Measurements from ENCODE around the gene NAV2.

The NAV2 gene

GRCh38 chr11:20010851-20011225 lies 298.2 kb downstream of the NAV2 start:
- H3K4me3 ChIP-seq (ENCODE audit: low read length) = no peak overlapping the region
- DNase-seq (ENCODE audit: low read depth) = no peak
- TF ChIP-seq, protein P1, sequence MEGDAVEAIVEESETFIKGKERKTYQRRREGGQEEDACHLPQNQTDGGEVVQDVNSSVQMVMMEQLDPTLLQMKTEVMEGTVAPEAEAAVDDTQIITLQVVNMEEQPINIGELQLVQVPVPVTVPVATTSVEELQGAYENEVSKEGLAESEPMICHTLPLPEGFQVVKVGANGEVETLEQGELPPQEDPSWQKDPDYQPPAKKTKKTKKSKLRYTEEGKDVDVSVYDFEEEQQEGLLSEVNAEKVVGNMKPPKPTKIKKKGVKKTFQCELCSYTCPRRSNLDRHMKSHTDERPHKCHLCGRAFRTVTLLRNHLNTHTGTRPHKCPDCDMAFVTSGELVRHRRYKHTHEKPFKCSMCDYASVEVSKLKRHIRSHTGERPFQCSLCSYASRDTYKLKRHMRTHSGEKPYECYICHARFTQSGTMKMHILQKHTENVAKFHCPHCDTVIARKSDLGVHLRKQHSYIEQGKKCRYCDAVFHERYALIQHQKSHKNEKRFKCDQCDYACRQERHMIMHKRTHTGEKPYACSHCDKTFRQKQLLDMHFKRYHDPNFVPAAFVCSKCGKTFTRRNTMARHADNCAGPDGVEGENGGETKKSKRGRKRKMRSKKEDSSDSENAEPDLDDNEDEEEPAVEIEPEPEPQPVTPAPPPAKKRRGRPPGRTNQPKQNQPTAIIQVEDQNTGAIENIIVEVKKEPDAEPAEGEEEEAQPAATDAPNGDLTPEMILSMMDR (conservative IDR thresholded peaks at IDR 0.05; ENCODE audit: low read length) = no peak

DNA sequence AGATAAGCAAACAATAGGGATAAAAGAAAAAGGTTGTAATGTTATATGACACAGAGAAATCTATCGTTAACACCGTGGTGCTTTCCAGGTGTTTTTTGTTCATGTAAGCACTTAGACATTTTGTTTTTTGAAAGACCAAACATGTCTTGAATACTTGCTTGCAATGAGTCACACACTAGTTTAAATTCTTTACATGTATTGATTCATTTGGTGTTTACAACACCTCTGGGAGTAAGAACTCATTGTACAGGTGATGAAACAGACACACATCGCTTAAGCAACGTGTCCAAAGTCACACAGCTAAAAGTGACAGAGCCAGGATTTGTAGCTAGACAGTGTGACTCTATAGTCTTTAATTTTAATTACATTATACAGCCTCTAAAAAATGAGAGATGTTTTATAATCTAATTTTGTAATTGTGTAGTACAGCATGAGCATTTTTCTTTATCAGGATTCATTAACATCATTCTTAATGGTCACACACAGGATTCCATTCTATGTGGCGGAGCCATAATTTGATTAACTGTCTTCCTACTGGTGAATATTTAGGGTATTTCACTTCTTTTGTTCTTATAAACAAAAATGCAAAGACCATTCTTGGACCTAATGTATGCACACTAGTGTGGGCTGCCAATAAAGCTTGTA lies 298.8 kb downstream of the NAV2 start:
- peak; percentile 45 for DNase-seq (ENCODE audit: low read depth)
- H3K4me3 ChIP-seq (ENCODE audit: low read length) = no peak overlapping the region
- TF ChIP-seq, protein P1 (conservative IDR thresholded peaks at IDR 0.05; ENCODE audit: low read length) = no peak

- DNase-seq (ENCODE audit: low read depth) = no peak
- TF ChIP-seq, protein P1 (conservative IDR thresholded peaks at IDR 0.05; ENCODE audit: low read length) = no peak
- no peak overlapping the region for H3K4me3 ChIP-seq (ENCODE audit: low read length)
Observed at GRCh38 chr11:20013346-20014066, 300.9 kb downstream of the NAV2 start.

DNA sequence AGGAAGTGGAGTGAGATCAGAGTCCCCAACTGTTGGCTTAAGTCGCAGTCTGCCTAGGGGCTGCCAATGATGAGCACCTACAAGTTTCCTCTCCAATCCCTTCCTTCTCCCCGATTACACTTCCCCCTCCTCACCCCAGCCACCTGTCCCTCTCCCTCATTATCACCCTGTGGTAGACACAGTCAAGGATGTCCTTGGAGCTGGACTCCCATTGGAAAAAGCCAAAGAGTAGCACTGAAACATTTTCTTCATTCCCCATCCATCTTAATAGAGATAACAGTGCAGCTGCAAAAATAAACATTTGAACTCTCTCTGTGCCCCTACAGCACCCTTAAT lies 301.4 kb downstream of the NAV2 start:
- TF ChIP-seq, protein P1 (conservative IDR thresholded peaks at IDR 0.05; ENCODE audit: low read length) = no peak
- DNase-seq (ENCODE audit: low read depth) = no peak
- no peak overlapping the region for H3K4me3 ChIP-seq (ENCODE audit: low read length)

GRCh38 chr11:20015101-20015500 lies 302.5 kb downstream of the NAV2 start:
- DNase-seq (ENCODE audit: low read depth) = peak; percentile 65
- no peak overlapping the region for H3K4me3 ChIP-seq (ENCODE audit: low read length)
- TF ChIP-seq, protein P1 (conservative IDR thresholded peaks at IDR 0.05; ENCODE audit: low read length) = no peak

DNA sequence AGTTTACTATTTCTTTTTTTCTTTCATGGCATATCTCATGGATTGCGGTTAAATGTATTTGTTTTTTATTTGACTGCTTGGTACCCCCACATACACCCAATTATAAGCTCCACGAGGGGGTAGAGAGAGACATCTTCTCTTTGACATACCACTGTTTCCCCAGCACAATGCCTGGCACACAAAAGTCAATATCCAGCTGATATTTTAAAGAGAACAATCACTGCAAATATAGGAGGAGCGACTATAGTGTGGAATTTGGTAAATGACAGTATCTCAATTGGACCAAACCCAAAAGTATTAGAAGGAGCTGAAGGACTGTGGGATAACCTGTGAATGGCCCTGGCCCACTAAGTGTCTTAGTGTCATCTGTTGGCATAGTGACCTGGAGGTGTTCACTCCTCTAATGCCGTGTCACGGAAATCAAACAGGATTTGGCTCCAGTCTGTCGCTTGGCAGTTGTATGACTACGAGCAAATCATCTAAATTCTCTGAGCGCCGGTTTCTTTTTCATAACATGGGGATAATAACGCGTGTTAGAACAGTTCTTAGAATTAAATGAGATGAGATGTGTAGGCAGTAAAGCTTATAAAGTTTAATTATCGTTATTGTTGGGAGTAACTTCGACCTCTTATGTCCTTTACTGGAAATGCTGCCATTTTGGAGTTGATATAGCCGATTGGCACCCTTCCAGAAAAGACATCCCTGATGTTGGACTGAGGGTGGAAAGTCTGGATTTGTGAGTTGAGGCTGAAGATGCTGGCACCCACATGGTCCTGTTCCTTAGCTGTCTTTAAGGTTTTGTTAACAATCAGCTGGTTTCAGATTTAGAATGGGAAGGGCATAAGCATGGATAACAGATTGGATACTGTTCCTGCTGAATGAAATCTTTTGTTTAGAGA lies 303.1 kb downstream of the NAV2 start:
- H3K4me3 ChIP-seq (ENCODE audit: low read length) = no peak overlapping the region
- TF ChIP-seq, protein P1 (conservative IDR thresholded peaks at IDR 0.05; ENCODE audit: low read length) = no peak
- DNase-seq (ENCODE audit: low read depth) = no peak
